ENCODE results near the gene PLEKHG3.
"Not testable (repeated sequence)": the region's sequence is repeated elsewhere in the genome, so short reads cannot be mapped to it uniquely, and the experiment has no call there.

Gene PLEKHG3

DNA sequence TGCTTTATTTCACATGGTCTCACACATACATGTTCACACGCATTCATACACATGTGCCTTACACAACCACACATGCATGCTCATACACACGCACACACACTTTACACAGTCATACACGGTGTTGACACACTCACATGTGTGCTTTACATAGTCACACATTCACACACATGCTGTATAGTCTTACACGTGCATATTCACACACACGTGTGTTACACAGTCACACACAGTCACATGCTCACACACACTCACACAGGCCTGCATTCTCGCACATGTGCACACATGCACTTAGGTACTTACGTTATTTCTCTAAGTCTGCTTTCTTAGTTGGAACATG, 18.0 kb upstream of the PLEKHG3 start:
- no peak for DNase-seq (ENCODE audit: low read depth in 2 of 3, low spot score in 1 of 3)

DNA sequence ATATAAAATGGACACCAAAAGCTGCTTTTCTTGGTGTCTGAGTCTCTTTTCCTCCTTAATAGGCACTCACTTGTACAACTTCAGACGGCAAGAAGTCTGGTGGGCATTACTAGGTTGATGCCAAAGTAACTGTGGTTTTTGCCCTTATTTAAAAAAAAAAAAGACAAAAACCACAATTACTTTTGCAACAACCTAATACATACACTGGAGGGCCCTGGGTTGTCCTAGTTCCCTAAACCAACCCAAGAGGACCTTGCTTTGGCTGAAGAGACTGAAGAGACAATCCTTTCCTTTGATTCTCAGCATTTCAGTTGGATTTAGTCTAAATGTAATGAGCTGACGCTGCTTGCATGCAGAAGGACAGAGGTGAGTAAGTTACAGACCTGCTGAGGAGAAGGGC, 16.2 kb upstream of the PLEKHG3 start:
- DNase-seq (ENCODE audit: low read depth in 2 of 3, low spot score in 1 of 3): no peak

DNA sequence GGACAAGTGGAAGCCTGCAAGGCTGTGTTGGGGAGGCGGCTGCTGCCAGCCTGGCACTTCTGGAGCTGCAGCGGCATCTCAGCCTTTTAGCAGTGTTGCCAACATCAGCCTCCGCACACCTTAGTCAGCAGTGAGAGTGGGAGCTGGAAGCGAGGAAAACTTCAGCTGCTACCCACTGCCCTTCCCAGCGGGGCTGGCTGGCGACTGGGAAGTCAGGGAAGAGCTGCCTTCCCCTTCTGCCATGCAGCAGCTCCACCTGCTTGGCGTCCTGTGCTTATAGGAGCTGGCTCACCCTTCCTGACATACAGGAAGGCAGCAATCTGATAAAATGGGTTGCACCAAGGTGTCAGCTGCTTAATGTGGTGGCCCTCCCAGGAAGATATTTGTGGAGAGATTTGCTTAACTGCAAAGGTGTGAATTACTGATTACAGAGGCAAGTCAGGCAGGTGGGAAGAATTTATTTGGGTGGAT, 15.4 kb upstream of the PLEKHG3 start:
- DNase-seq (ENCODE audit: low read depth in 2 of 3, low spot score in 1 of 3): no peak

DNA sequence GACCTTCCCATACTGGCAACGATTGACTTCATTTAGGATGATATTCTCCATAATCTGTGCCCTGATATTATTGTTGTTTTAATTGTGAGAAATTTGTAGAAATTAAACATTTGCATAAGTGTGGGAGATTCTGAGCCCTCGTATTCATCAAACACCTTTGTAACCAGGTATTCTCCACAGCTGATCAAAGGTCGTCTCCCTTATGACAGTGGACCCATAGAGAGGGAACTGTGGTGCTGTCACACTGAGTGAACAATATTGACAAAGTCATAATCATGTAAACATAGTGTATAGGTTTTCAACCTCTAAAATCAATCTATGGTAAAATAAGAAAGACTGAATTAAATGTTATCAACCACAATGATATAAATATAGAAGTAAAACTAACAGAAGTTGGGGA, 14.9 kb upstream of the PLEKHG3 start:
- DNase-seq (ENCODE audit: low read depth in 2 of 3, low spot score in 1 of 3): no peak

DNA sequence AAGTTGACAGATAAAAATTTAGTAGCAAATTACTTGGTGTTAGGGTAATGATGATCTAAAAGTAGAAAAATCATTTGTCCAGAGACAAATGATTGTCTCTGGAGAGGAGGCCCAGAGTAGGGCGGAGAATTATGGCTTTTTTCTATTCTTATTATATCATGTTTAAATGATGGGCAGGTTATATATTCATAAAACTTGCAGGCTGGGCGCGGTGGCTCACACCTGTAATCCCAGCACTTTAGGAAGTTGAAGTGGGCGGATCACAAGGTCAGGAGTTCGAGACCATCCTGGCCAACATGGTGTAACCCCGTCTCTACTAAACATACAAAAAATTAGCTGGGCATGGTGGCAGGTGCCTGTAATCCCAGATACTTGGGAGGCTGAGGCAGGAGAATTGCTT, 13.6 kb upstream of the PLEKHG3 start:
- not testable (repeated sequence) for DNase-seq (ENCODE audit: low read depth in 2 of 3, low spot score in 1 of 3)

DNA sequence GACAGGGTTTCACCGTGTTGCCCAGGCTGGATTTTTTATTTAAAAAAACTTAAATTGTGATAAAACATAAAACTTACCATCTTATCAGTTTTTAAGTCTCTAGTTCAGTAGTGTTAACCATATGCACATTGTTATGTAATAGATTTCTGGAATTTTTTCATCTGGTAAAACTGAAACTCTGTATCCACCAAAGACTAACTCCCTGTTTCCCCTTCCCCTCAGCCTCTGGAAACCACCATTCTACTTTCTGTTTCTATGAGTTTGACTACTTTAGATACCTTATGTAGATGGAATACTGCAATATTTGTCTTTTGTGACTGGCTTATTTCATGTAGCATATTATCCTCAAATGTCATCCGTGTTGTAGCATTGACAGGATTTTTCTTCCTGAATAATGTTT, 12.8 kb upstream of the PLEKHG3 start:
- no peak for DNase-seq (ENCODE audit: low read depth in 2 of 3, low spot score in 1 of 3)

DNA sequence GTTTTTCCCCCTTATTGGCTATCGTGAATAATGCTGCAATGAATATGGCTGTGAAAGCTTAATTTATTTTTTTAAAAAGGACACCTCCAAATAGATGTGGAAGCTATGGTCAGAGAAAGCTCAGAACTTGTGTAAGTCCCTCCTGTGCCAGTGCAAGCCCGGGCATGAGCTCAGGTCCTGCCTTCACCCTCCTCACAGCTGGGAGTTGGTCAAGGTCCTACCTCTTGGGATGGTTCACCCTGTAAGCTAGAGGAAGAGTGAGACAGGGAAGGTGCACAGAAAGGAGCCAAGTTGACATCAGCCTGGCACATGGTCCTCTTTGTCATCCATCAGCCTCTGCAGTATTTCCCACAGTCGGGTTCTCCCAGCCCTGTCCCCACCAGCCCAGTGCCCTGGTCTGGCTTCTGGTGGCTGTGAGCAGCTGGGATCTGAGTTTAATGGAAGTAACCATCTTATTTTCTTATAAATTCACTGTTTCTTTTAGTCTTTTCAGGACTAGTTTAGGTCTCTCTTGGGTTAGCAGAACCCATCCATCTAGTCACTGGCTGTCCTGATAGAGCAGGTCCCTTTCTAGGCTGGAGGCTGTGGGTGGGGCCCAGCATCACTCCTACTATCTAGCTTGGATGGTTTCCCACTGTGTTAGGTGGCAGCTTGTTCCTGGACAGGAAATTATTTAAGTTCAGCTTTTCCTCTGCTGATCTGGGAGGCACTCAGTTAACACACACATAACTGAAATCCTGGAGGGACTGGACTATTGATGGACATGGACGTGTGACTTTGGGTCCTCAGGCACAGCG, 11.8 kb upstream of the PLEKHG3 start:
- DNase-seq (ENCODE audit: low read depth in 2 of 3, low spot score in 1 of 3): no peak

DNA sequence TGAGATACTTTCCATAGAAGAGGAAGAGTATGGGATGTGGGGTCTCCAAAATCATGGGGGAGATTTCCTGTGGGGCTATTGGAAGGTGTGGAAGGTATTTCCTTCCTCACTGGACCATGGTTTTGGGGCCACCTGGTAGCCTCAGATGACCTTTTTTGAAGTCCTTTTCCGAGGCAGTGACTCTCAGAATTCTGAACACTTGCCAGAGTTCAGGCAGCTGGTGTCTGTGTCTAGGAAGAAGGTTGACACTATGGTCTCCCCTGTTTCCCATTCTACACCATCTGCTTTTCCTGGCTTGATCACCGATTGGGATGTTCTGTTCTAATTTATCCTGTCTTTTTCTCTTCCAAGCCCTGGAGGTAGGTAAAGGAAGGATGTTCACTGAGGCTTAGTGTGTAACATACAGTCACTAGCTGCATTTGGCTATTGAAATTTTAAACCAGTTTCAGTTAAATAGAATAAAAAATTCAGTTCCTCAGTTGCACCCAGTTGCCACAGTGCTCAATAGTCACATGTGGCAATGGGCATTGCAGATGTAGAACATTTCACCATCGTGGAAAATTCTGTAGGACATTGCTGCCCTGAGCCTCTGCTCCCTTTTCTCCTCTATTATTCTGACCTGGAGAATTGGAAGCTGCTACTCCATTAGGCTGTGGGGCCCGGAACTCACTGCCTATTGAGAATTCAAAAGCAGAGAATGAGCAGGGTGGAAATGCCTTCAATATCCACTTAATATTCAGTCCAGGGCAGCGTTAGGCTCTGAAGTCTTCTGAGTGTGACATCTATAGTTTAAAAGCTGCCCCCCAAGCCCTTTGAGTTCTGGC, 11.0 kb upstream of the PLEKHG3 start:
- no peak for DNase-seq (ENCODE audit: low read depth in 2 of 3, low spot score in 1 of 3)

DNA sequence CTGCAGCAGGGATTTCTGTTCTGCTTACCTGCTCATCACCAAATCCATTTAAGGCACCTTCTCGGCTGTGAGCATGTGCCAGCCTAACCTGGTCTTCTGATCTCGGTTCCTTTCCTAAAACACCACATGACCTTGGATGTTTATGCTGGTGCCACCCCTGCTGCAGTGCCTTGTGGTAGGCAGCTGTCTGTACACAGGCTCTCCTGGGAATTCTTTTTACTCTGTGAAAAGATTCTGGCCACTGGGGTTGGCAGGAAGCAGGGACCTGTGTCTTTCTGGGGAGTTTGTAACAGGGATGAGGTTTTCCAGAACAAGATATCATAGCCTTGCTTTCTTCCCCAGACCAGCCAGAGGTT, 10.4 kb upstream of the PLEKHG3 start:
- no peak for DNase-seq (ENCODE audit: low read depth in 2 of 3, low spot score in 1 of 3)

DNA sequence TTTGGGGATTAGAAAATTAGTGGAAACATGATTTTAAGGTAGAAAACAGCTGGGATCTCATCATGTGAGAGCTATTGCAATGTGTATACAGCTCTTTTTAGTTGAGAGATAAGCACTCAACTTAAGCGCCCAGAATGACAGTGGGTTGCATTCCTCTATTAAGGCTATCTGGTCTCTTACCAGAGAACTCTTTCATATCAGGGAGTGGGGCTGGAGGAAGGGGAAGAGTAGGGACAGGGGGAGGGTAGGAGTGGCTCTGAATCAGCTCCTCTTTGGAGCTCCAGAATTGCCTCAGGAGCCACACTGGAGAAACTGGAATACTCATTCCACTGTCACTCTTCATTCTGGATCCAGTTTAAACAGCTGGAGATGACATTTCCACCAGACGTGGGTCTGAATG, 9.2 kb upstream of the PLEKHG3 start:
- DNase-seq (ENCODE audit: low read depth in 2 of 3, low spot score in 1 of 3): no peak

DNA sequence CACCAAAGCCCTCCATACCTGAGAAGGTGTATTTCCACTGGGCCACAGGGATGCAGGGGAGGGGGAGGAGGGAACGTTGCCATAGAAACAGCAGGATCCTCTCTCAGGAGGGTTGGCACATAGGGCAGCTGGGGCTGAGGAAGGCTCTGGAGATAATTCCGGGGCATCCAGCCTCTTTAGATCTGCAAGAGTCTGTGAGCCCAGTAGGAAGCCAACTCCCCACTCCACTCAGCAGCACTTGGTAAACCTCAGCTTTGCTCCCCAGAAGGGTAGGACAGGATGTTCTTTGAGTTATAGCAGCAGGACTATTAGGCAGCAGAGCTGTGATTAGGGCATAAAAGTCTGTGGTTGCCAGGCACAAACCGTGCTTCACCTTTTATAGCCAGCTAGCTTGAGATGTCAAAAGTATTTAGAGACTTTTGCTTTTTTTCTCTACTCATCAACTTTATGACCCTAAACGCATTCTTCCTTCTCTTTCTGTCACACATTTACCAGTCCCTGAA, 7.8 kb upstream of the PLEKHG3 start:
- no peak for DNase-seq (ENCODE audit: low read depth in 2 of 3, low spot score in 1 of 3)

DNA sequence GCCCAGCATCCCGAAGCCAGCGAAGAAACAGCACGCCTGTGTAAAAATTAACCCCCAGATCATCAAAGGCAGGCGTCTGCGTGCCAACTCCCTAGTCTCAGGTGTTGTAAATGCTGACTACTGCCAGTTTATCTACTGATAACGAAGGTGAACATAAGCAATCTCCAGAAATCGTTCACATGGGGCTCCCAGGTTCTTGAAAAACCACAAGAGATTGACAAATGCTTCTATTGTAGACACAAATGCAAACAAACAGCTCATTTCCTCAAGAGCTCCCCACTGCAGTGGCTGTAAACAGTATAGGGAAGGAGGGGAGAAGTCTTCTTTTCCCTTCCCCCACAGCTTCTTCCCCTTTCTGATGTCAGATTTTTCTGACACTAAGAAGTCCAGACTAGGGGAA, 5.3 kb upstream of the PLEKHG3 start:
- DNase-seq (ENCODE audit: low read depth in 2 of 3, low spot score in 1 of 3): no peak

DNA sequence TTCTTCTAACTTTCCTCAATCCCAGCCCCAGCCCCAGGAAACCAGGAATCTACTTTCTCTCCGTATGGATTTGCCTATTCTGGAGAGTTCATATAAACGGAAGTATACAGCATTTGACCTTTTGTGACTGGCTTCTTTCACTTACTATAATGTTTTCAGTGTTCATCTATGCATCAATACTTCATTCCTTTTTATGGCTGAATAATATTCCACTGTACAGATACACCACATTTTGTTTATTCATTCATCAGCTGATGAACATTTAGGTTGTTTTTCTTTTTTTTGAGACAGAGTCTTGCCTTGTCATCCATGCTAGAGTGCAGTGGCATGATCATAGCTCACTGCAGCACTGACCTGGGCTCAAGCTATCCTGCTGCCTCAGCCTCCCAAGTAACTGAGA, 3.9 kb upstream of the PLEKHG3 start:
- no peak for DNase-seq (ENCODE audit: low read depth in 2 of 3, low spot score in 1 of 3)

DNA sequence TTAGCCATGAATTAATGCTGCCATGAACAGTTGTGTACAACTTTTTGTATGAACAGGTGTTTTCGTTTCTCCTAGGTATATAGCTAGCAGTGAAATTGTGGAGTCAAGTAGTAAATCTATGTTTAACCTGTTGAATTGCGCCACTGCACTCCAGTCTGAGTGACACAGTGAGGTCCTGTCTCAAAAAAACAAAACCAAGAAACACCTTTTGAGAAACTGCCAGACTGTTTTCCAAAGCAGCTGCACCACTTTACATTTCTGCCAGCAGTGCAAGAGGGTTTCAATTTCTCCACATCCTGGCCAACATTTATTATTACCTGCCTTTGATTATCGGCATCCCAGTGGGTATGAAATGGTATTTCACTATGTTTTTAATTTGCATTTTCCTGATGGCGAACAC, 3.3 kb upstream of the PLEKHG3 start:
- DNase-seq (ENCODE audit: low read depth in 2 of 3, low spot score in 1 of 3): no peak

DNA sequence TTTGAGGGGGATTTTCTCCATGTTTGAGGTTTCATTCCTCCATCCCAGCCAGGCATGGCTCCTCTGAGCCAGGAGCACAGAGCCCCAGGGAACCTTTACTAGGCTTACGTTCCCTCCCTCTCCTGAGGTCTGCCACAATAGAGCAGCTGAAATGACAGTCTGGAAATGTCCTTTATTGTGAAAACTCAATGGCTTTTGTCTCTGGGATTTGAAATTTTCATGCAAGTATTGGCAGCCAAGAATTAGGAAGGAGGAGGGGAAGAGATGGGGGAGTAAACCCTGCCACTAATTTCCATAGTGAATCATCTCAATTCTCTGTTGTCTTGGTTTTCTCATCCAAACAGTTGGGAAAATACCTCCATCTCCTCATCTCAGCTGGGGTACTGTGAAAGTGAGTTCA, 2.6 kb upstream of the PLEKHG3 start:
- DNase-seq (ENCODE audit: low read depth in 2 of 3, low spot score in 1 of 3): no peak

DNA sequence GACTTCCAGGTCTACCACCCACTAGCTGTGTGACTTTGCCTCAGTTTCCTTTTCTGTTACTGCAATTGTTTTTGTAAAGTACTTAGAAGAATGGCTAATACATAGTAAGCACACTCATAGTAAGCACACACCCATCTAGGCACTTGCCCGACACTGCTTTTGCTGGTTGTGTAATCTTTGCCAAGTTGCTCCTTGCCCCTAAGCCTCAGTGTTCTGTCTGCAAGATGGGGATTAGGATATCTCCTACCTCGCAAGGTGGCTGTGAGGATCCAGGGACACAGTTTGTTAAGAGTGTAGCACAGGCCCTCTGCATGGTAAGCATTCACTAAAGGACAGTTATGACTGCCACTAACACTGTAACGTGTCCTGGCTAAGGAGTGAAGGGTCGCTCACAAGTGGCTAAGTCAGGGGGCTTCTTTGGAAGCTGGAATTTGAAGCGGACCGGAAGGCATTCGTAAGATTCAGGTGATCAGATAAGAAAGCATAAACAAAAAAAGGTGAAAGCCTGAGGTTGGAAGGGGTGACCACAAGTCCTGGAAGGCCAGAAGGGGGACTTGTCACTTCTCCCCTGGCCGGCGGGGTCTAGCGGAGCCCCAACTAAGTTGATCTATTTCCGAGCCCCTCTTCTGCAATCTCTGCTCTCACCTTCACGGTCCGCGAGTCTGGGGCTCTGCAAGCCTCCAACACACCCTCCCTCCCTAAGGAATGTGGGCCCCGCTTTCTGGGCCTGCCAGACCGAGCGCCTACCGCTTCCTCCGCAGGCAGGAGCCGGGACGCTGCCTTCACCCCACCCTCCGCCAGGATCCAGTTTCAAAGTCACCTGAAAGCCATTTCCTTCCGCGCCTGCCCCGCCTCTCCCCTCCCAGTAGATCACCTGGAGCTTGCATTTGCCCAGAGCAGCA, 1.5 kb upstream of the PLEKHG3 start:
- no peak for DNase-seq (ENCODE audit: low read depth in 2 of 3, low spot score in 1 of 3)

DNA sequence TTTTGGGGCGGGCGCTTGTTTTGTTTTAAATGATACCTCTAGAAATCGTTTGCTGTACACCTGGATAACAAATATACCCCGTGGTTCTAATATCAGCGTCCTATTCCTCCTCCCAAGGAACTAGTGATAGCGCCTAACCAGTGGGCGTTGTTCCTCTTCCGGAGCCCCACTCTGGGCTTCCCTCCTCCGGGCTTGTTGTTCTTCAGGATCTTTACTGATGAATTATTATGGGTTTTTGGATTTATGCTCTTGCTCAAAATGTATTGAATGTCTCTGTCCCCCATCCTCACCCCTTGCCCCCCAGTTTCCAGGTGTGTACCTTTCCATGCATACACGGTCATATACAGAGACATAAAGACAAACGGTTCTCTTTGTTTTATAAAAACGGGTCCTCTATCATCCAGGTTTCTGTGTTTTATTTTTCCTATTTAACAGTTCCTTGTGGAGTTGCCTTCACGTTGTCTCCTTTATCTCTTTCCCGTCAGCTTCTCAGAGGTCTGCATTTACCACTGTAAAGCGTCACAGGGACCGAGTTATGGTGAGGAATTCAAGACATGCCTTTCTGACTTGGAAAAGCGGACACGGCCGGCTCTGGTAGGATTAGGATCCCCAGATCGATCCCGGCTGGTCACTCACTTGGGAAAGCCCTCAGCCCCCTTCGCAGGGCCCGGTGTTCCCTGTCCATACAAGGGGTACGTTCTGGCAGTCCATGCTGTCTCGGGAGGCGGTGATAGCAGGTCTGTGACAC, 655 bp upstream of the PLEKHG3 start:
- DNase-seq (ENCODE audit: low read depth in 2 of 3, low spot score in 1 of 3): no peak

DNA sequence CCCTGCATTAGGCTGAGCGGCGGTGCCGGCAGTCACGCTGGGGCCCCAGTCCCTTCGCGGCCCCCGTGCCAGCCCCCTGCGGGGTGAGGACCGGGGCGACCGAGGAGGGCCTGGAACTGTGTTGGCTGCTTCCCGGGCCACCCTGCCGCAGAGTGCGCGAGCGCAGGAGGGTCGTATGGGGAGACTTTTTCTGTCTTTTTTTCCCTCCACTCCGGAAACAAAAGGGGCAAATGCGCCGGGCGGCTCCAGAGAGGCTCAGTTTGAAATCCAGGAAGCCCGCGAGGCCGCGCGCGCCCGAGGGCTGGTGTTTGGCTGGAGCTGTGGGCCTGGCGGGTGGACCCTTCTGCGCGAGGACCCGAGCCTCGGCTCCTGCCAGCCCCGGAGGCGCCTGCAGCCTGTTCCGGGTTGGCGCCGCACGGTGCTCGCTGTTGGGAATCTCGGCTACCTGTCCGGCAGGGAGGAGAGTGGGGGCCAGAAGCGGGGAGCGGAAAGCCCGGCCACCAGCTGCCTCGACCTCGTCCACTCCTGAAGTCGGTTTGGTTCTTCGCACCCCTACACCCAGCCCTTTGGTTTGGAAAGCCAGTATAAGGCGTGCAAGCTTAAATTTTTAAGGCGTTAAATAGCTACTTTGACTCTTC, 638 bp downstream of the PLEKHG3 start:
- DNase-seq (ENCODE audit: low read depth in 2 of 3, low spot score in 1 of 3): no peak

DNA sequence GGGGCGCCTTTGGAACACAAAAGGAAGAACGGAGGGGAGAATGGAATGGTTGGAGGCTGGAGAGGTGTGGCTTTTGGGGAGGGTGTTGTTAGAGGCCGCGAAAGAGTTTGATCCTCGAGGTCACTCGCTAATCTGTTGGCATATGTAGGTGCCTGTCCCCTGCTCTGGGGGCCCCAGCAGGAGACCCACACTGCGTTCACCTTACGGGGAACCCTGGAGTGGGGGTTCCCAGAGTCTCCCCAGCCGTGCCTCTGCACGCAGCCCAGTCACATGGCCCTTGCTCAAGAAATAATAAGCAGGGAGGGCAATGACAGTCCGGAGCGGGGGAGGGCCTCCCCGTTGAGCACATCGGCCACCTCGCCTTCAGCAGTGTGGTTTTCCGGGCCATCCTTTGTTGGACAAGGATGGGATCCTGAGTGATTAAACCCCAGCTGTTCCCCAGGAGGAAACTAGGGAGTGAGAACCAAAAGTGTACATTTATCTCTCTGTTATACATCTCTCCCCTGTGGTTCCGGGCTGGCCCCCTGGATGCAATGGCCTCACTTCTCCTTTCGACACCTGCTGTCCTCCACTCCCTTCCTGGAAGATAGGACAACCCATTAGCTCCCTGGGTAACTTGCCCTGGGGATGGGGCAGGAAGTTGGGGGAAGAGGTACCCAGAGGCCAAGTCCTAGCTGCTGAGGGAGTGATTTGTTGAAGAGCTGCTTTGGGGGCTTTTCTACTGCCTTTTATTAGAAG, 1.3 kb downstream of the PLEKHG3 start:
- DNase-seq (ENCODE audit: low read depth in 2 of 3, low spot score in 1 of 3): no peak
